Lung (tissue), 12 donors: ENCODE data around the gene LTB4R2. TPM values are rescaled to one million over a fixed set of nuclear protein-coding genes. Genes with fewer than 3 reads are reported as not detected.
A peak's percentile ranks its signal among the peaks of the same experiment; 100 is the strongest.

ENCODE experiments used
- ATAC-seq: fragments of 200-7000 bp; cut with Tn5 transposase; one replicate; pipeline ENCODE4 v1.9.1; 2020; ENCODE audit warnings: moderate number of reproducible peaks; ENCODE audit not compliant: insufficient read depth, low FRiP score
- DNase-seq, 3 donors: peaks; one replicate each; pipeline ENCODE4 v3.0.0-alpha.2; 2013 to 2017
- H3K27ac ChIP-seq, 2 donors: one replicate each; pipeline ENCODE4 v1.5.1; 2013; ENCODE audit warnings: mild to moderate bottlenecking in 2 of 2, moderate library complexity in 2 of 2, control low read depth in 1 of 2, inconsistent platforms in 1 of 2, low read depth in 1 of 2, low read length in 1 of 2
- H3K27me3 ChIP-seq, 3 donors: one replicate each; pipeline ENCODE4 v1.5.1; 2013; ENCODE audit warnings: low read length in 2 of 3; ENCODE audit not compliant: control insufficient read depth in 3 of 3, insufficient read depth in 3 of 3
- H3K36me3 ChIP-seq, 4 donors: one replicate each; pipeline ENCODE4 v1.5.1; 2013; ENCODE audit warnings: low read length in 4 of 4, mild to moderate bottlenecking in 1 of 4, moderate library complexity in 1 of 4; ENCODE audit not compliant: control insufficient read depth in 4 of 4, insufficient read depth in 4 of 4
- H3K4me1 ChIP-seq, 5 donors: one replicate each; pipeline ENCODE4 v1.5.1; 2013; ENCODE audit warnings: low read length in 5 of 5, mild to moderate bottlenecking in 2 of 5, moderate library complexity in 1 of 5; ENCODE audit not compliant: control insufficient read depth in 5 of 5, insufficient read depth in 5 of 5
- H3K4me3 ChIP-seq: one replicate; pipeline ENCODE4 v1.5.1; 2013; ENCODE audit warnings: mild to moderate bottlenecking, control low read depth, moderate library complexity
- H3K9ac ChIP-seq, 2 donors: one replicate each; pipeline ENCODE4 v1.5.1; 2013; ENCODE audit warnings: low read length in 2 of 2, control low read depth in 1 of 2; ENCODE audit not compliant: insufficient read depth in 1 of 2
- H3K9me3 ChIP-seq, 4 donors: one replicate each; pipeline ENCODE4 v1.5.1; 2013; ENCODE audit warnings: low read length in 3 of 4, mild to moderate bottlenecking in 1 of 4, moderate library complexity in 1 of 4; ENCODE audit not compliant: control insufficient read depth in 4 of 4, insufficient read depth in 3 of 4
- CTCF ChIP-seq: IDR thresholded peaks from 2 replicates; pipeline ENCODE4 v1.5.1; 2012; ENCODE audit warnings: mild to moderate bottlenecking; ENCODE audit errors: control extremely low read depth, extremely low read depth
- WGBS, 2 donors: extraction: QIAGEN DNeasy Blood & Tissue Kit; methylation state at CpG; one replicate each; pipeline ENCODE4 v1.1.7; 2013; 5-methylcytosine and 5-hydroxymethylcytosine counted together
- polyA plus RNA-seq, 2 donors: library from polyadenylated mRNA; stranded (reverse); fragments of 200-250 nt; gene quantifications; one replicate each; pipeline ENCODE4 v1.2.1, GENCODE V29; 2013
- total RNA-seq, 2 donors: library from RNA; depleted of rRNA in 1 of 2; stranded (reverse); fragments of >200 nt in 1 of 2; gene quantifications; one replicate each; pipeline ENCODE4 v1.2.1, GENCODE V29; 2014 to 2021
- donor health status: control.
- donor health status: control.
- donor health status: Bipolar disorder and iron deficiency.
- donor health status: healthy.
- donor health status: DM: yes; HTN: yes; CAD: no.

The LTB4R2 gene
- total and polyA plus RNA-seq, 4 donors, result 1.8 to 14.0 (median 5.7) TPM

- peak; percentile 66 for ATAC-seq
- Histone ChIP-seq H3K27ac (peak within 1 kb of the TSS in 1 of 2 donors; percentile 80), H3K36me3 (peaks cover 0 to 5% (median 0%) of the 10 kb centered on the region in 4 donors), H3K27me3 (peaks cover 0 to 65% (median 48%) of the 10 kb centered on the region in 3 donors), H3K4me1 (peaks cover 0 to 22% (median 11%) of the 10 kb centered on the region in 5 donors), H3K4me3 (peak within 1 kb of the TSS; percentile 44), H3K9ac (peak within 1 kb of the TSS; percentile 5 to 44), H3K9me3 (no peaks in the 10 kb centered on the region)
- DNase-seq, result peak in 2 of 3 donors; percentile 18 to 38
- no peak for TF ChIP-seq CTCF
- WGBS, 2 donors, result 6% methylated on average over 51 of the region's 51 CpGs
Observed at GRCh38 chr14:24339284-24340151, 29.6 kb downstream of the LTB4R2 start, which contains the start of gene RIPK3. Gene RIPK3 (minus strand): TSS chr14:24339991. CDS start chr14:24339826, 165 bp downstream.

- ATAC-seq (no peak), DNase-seq (no peak)
- Histone ChIP-seq H3K27me3 (peaks cover 0 to 54% (median 44%) of the 10 kb centered on the region in 3 donors), H3K27ac (no peak overlapping the region), H3K9me3 (no peaks in the 10 kb centered on the region), H3K4me3 (no peak overlapping the region), H3K9ac (no peak overlapping the region), H3K4me1 (peaks cover 0 to 17% (median 7%) of the 10 kb centered on the region in 5 donors), H3K36me3 (peaks cover 0 to 5% (median 0%) of the 10 kb centered on the region in 4 donors)
- 98 to 100% methylated on average over 1 of the region's 1 CpG for WGBS, 2 donors
- TF ChIP-seq CTCF, result no peak
Observed at GRCh38 chr14:24340606-24341005, 30.7 kb downstream of the LTB4R2 start.

- H3K4me3 ChIP-seq, result no peak overlapping the region
Observed at GRCh38 chr14:24342889-24343288, 32.9 kb downstream of the LTB4R2 start.

More at GRCh38 chr14:24342889-24343288, 32.9 kb downstream of the LTB4R2 start:
- ATAC-seq (no peak), DNase-seq (no peak)
- no peaks in the 10 kb centered on the region for H3K36me3 ChIP-seq
- no peak overlapping the region for H3K27ac ChIP-seq
- WGBS, 2 donors, result 96 to 99% methylated on average over 4 of the region's 4 CpGs
- no peak for TF ChIP-seq CTCF
- no peak overlapping the region for H3K9ac ChIP-seq
- H3K9me3 ChIP-seq, result no peaks in the 10 kb centered on the region
- H3K4me1 ChIP-seq, result peaks cover 0 to 14% (median 7%) of the 10 kb centered on the region in 5 donors
- H3K27me3 ChIP-seq, result peaks cover 0 to 33% (median 32%) of the 10 kb centered on the region in 3 donors
